Thyroid gland (tissue), 4 donors: ENCODE measurements around the gene PIK3AP1. TPM values are rescaled to one million over a fixed set of nuclear protein-coding genes. Genes with fewer than 3 reads are reported as not detected.
"Not testable (repeated sequence)": the region's sequence is repeated elsewhere in the genome, so short reads cannot be mapped to it uniquely, and the experiment has no call there.

Experiments used
- DNase-seq, 2 donors: peaks; one replicate each; pipeline ENCODE4 v3.0.0-alpha.2; 2019
- H3K27ac ChIP-seq, 3 donors: fragments of 200-600 bp; sonication (generic); 1 replicate in 2 of 3; 2 replicates in 1 of 3; pipeline ENCODE4 v1.5.1; 2016 to 2019; ENCODE audit warnings: mild to moderate bottlenecking in 1 of 3, moderate library complexity in 1 of 3
- H3K27me3 ChIP-seq: fragments of 200-600 bp; sonication (generic); one replicate; pipeline ENCODE4 v1.5.1; 2019
- H3K36me3 ChIP-seq, 2 donors: fragments of 200-600 bp; sonication (generic); one replicate each; pipeline ENCODE4 v1.5.1; 2016 to 2019
- H3K4me1 ChIP-seq, 2 donors: fragments of 200-600 bp; sonication (generic); one replicate each; pipeline ENCODE4 v1.5.1; 2017 to 2019
- H3K4me3 ChIP-seq, 3 donors: fragments of 200-600 bp; sonication (generic); replicated peaks in 1 of 3; 1 replicate in 2 of 3; 2 replicates in 1 of 3; pipeline ENCODE4 v1.5.1; 2016; ENCODE audit warnings: mild to moderate bottlenecking in 1 of 3
- H3K9me3 ChIP-seq: fragments of 200-600 bp; sonication (generic); one replicate; pipeline ENCODE4 v1.5.1; 2017
- CTCF ChIP-seq, 6 experiments: fragments of 200-600 bp in 3 of 6; fragments of 450-650 bp in 3 of 6; sonication (generic) in 3 of 6; IDR thresholded peaks; one replicate each; pipeline ENCODE4 v1.5.1; 2016 to 2019; ENCODE audit warnings: antibody characterized with exemption in 6 of 6, mild to moderate bottlenecking in 2 of 6, inconsistent platforms in 1 of 6, moderate library complexity in 1 of 6
- POLR2A ChIP-seq, 2 donors: fragments of 450-650 bp; IDR thresholded peaks; one replicate each; pipeline ENCODE4 v1.6.1; 2017; ENCODE audit warnings: antibody characterized with exemption in 2 of 2, mild to moderate bottlenecking in 2 of 2, moderate library complexity in 1 of 2
- WGBS, 2 donors: methylation state at CpG; one replicate each; pipeline ENCODE4 v1.1.5; 2017; 5-methylcytosine and 5-hydroxymethylcytosine counted together
- intact Hi-C: fragments of 100-400 bp; cut with DNase I; formaldehyde crosslinking; loops from one replicate; pipeline ENCODE4 v1.15.1; 2023
- total RNA-seq, 4 donors: library from RNA; depleted of rRNA; stranded (reverse); fragments of >200 nt; gene quantifications; one replicate each; pipeline ENCODE4 v1.2.3, GENCODE V29; 2016

Gene PIK3AP1
- total RNA-seq, 4 donors from 2014 or later: 8.6 to 13.9 (median 12.0) TPM

- DNase-seq: peak in 1 of 2 donors; percentile 52
- Histone ChIP-seq H3K27me3 (no peaks in the 10 kb centered on the region), H3K9me3 (no peaks in the 10 kb centered on the region), H3K4me1 (no peaks in the 10 kb centered on the region), H3K27ac (no peak overlapping the region), H3K4me3 (no peak overlapping the region), H3K36me3 (no peaks in the 10 kb centered on the region)
- intact Hi-C loops: no loop called here
- TF ChIP-seq POLR2A (IDR thresholded peaks at IDR 0.05) (no peak), CTCF (IDR thresholded peaks at IDR 0.05) (no peak)
- 54 to 68% methylated on average over 9 of the region's 9 CpGs for WGBS, 2 donors
These were observed 20.4 kb upstream of the PIK3AP1 start for GRCh38 chr10:96740579-96741281.

- intact Hi-C loops: no loop called here
- 92 to 97% methylated on average over 7 of the region's 7 CpGs for WGBS, 2 donors
- DNase-seq: no peak
- no peak for TF ChIP-seq POLR2A (IDR thresholded peaks at IDR 0.05)
- no peak for TF ChIP-seq CTCF (IDR thresholded peaks at IDR 0.05)
- Histone ChIP-seq H3K27ac (no peak overlapping the region), H3K4me1 (no peaks in the 10 kb centered on the region), H3K27me3 (no peaks in the 10 kb centered on the region), H3K4me3 (no peak overlapping the region), H3K36me3 (no peaks in the 10 kb centered on the region), H3K9me3 (no peaks in the 10 kb centered on the region)
These were observed 19.8 kb upstream of the PIK3AP1 start for GRCh38 chr10:96740141-96740540.

GRCh38 chr10:96737307-96737902 lies 17.1 kb upstream of the PIK3AP1 start:
- intact Hi-C loops, H3K4me1 ChIP-seq, H3K27ac ChIP-seq, H3K4me3 ChIP-seq, H3K27me3 ChIP-seq, H3K9me3 ChIP-seq, DNase-seq, H3K36me3 ChIP-seq: not testable (repeated sequence)
- 67 to 94% methylated on average over 1 of the region's 1 CpG for WGBS, 2 donors

- H3K27ac ChIP-seq: no peak overlapping the region
- H3K27me3 ChIP-seq: no peaks in the 10 kb centered on the region
- no peak overlapping the region for H3K4me3 ChIP-seq
- WGBS, 2 donors: 83 to 90% methylated on average over 6 of the region's 6 CpGs
- H3K36me3 ChIP-seq: no peaks in the 10 kb centered on the region
- TF ChIP-seq CTCF (IDR thresholded peaks at IDR 0.05) (no peak), POLR2A (IDR thresholded peaks at IDR 0.05) (no peak)
- peaks cover 5 to 6% of the 10 kb centered on the region in 2 donors for H3K4me1 ChIP-seq
- intact Hi-C loops: no loop called here
- no peak for DNase-seq
- no peaks in the 10 kb centered on the region for H3K9me3 ChIP-seq
These were observed 4.3 kb upstream of the PIK3AP1 start for GRCh38 chr10:96724621-96725020.

GRCh38 chr10:96721207-96721572 lies 876 bp upstream of the PIK3AP1 start:
- H3K27ac ChIP-seq: no peak overlapping the region
- peaks cover 5 to 6% of the 10 kb centered on the region in 2 donors for H3K4me1 ChIP-seq
- no peak for DNase-seq
- TF ChIP-seq POLR2A (IDR thresholded peaks at IDR 0.05) (no peak), CTCF (IDR thresholded peaks at IDR 0.05) (no peak)
- H3K9me3 ChIP-seq: no peaks in the 10 kb centered on the region
- WGBS, 2 donors: 41 to 48% methylated on average over 4 of the region's 4 CpGs
- H3K4me3 ChIP-seq: peak overlapping the region in 1 of 3 donors; percentile 53
- intact Hi-C loops: no loop called here
- no peaks in the 10 kb centered on the region for H3K36me3 ChIP-seq
- H3K27me3 ChIP-seq: no peaks in the 10 kb centered on the region
